Measurements from ENCODE around the gene ELP6. TPM values are rescaled to one million over a fixed set of nuclear protein-coding genes. Genes with fewer than 3 reads are reported as not detected.
"Not testable (repeated sequence)": the region's sequence is repeated elsewhere in the genome, so short reads cannot be mapped to it uniquely, and the experiment has no call there.

The ELP6 gene
- total and polyA plus RNA-seq, 4 donors: 32.9 to 61.9 (median 51.7) TPM

GRCh38 chr3:47515864-47516319 lies 2.4 kb upstream of the ELP6 start:
- Histone ChIP-seq H3K36me3 (ENCODE audit: control insufficient read depth, insufficient read depth, low read length) (peaks cover under 1% of the 10 kb centered on the region), H3K9me3 (ENCODE audit: control insufficient read depth, insufficient read depth, low read length) (no peaks in the 10 kb centered on the region), H3K4me1 (ENCODE audit: control insufficient read depth, insufficient read depth, low read length) (peaks cover 17% of the 10 kb centered on the region), H3K27ac (ENCODE audit: low read depth, low read length) (no peak overlapping the region), H3K4me3 (ENCODE audit: low read depth, low read length) (no peak overlapping the region), H3K27me3 (ENCODE audit: control insufficient read depth, insufficient read depth, low read length) (no peaks in the 10 kb centered on the region)
- 20% methylated on average over 1 of the region's 5 CpGs for WGBS (ENCODE audit: insufficient coverage)
- DNase-seq (ENCODE audit: low read depth in 4 of 6, low spot score in 6 of 6): peak in 1 of 6 donors; percentile 26

GRCh38 chr3:47515100-47515499 lies 1.6 kb upstream of the ELP6 start:
- WGBS (ENCODE audit: insufficient coverage): 74% methylated on average over 5 of the region's 5 CpGs
- DNase-seq (ENCODE audit: low read depth in 4 of 6, low spot score in 6 of 6): no peak

GRCh38 chr3:47512416-47513124 lies 942 bp downstream of the ELP6 start:
- peak in 3 of 6 donors; percentile 5 to 57 (median 54) for DNase-seq (ENCODE audit: low read depth in 4 of 6, low spot score in 6 of 6)
- peak overlapping the region; percentile 99 for H3K4me3 ChIP-seq (ENCODE audit: low read depth, low read length)
- H3K36me3 ChIP-seq (ENCODE audit: control insufficient read depth, insufficient read depth, low read length): peaks cover 27% of the 10 kb centered on the region
- peak overlapping the region; percentile 100 for H3K27ac ChIP-seq (ENCODE audit: low read depth, low read length)
- H3K9me3 ChIP-seq (ENCODE audit: control insufficient read depth, insufficient read depth, low read length): no peaks in the 10 kb centered on the region
- no peaks in the 10 kb centered on the region for H3K27me3 ChIP-seq (ENCODE audit: control insufficient read depth, insufficient read depth, low read length)
- 3% methylated on average over 28 of the region's 36 CpGs for WGBS (ENCODE audit: insufficient coverage)
- H3K4me1 ChIP-seq (ENCODE audit: control insufficient read depth, insufficient read depth, low read length): peaks cover 17% of the 10 kb centered on the region

More at GRCh38 chr3:47515100-47515499, 1.6 kb upstream of the ELP6 start:
- H3K4me3 ChIP-seq (ENCODE audit: low read depth, low read length): no peak overlapping the region
- H3K27ac ChIP-seq (ENCODE audit: low read depth, low read length): no peak overlapping the region
- H3K36me3 ChIP-seq (ENCODE audit: control insufficient read depth, insufficient read depth, low read length): peaks cover 6% of the 10 kb centered on the region
- H3K27me3 ChIP-seq (ENCODE audit: control insufficient read depth, insufficient read depth, low read length): no peaks in the 10 kb centered on the region
- H3K4me1 ChIP-seq (ENCODE audit: control insufficient read depth, insufficient read depth, low read length): peaks cover 17% of the 10 kb centered on the region
- H3K9me3 ChIP-seq (ENCODE audit: control insufficient read depth, insufficient read depth, low read length): no peaks in the 10 kb centered on the region

GRCh38 chr3:47505267-47505666 lies 8.2 kb downstream of the ELP6 start:
- not testable (repeated sequence) for H3K4me1 ChIP-seq (ENCODE audit: control insufficient read depth, insufficient read depth, low read length); DNase-seq (ENCODE audit: low read depth in 4 of 6, low spot score in 6 of 6); H3K9me3 ChIP-seq (ENCODE audit: control insufficient read depth, insufficient read depth, low read length); H3K27ac ChIP-seq (ENCODE audit: low read depth, low read length); H3K27me3 ChIP-seq (ENCODE audit: control insufficient read depth, insufficient read depth, low read length); H3K4me3 ChIP-seq (ENCODE audit: low read depth, low read length)
- H3K36me3 ChIP-seq (ENCODE audit: control insufficient read depth, insufficient read depth, low read length): peaks cover 75% of the 10 kb centered on the region
- WGBS (ENCODE audit: insufficient coverage): 100% methylated on average over 2 of the region's 6 CpGs

GRCh38 chr3:47504113-47504512 lies 9.4 kb downstream of the ELP6 start:
- WGBS (ENCODE audit: insufficient coverage): 89% methylated on average over 7 of the region's 7 CpGs
- H3K4me1 ChIP-seq (ENCODE audit: control insufficient read depth, insufficient read depth, low read length): no peaks in the 10 kb centered on the region
- H3K9me3 ChIP-seq (ENCODE audit: control insufficient read depth, insufficient read depth, low read length): no peaks in the 10 kb centered on the region
- DNase-seq (ENCODE audit: low read depth in 4 of 6, low spot score in 6 of 6): no peak
- peaks cover 74% of the 10 kb centered on the region for H3K36me3 ChIP-seq (ENCODE audit: control insufficient read depth, insufficient read depth, low read length)
- H3K27ac ChIP-seq (ENCODE audit: low read depth, low read length): no peak overlapping the region
- no peaks in the 10 kb centered on the region for H3K27me3 ChIP-seq (ENCODE audit: control insufficient read depth, insufficient read depth, low read length)
- H3K4me3 ChIP-seq (ENCODE audit: low read depth, low read length): no peak overlapping the region

- H3K4me3 ChIP-seq (ENCODE audit: low read depth, low read length): no peak overlapping the region
- no peaks in the 10 kb centered on the region for H3K27me3 ChIP-seq (ENCODE audit: control insufficient read depth, insufficient read depth, low read length)
- no peak overlapping the region for H3K27ac ChIP-seq (ENCODE audit: low read depth, low read length)
- H3K4me1 ChIP-seq (ENCODE audit: control insufficient read depth, insufficient read depth, low read length): no peaks in the 10 kb centered on the region
- H3K9me3 ChIP-seq (ENCODE audit: control insufficient read depth, insufficient read depth, low read length): no peaks in the 10 kb centered on the region
- DNase-seq (ENCODE audit: low read depth in 4 of 6, low spot score in 6 of 6): no peak
- WGBS (ENCODE audit: insufficient coverage): 86% methylated on average over 2 of the region's 2 CpGs
- peaks cover 75% of the 10 kb centered on the region for H3K36me3 ChIP-seq (ENCODE audit: control insufficient read depth, insufficient read depth, low read length)
These were observed 10.5 kb downstream of the ELP6 start for GRCh38 chr3:47503033-47503432.

- peak overlapping the region; percentile 3 for H3K27ac ChIP-seq (ENCODE audit: low read depth, low read length)
- no peaks in the 10 kb centered on the region for H3K9me3 ChIP-seq (ENCODE audit: control insufficient read depth, insufficient read depth, low read length)
- H3K36me3 ChIP-seq (ENCODE audit: control insufficient read depth, insufficient read depth, low read length): peaks cover 65% of the 10 kb centered on the region
- no peaks in the 10 kb centered on the region for H3K4me1 ChIP-seq (ENCODE audit: control insufficient read depth, insufficient read depth, low read length)
- no peak overlapping the region for H3K4me3 ChIP-seq (ENCODE audit: low read depth, low read length)
- no peaks in the 10 kb centered on the region for H3K27me3 ChIP-seq (ENCODE audit: control insufficient read depth, insufficient read depth, low read length)
- DNase-seq (ENCODE audit: low read depth in 4 of 6, low spot score in 6 of 6): no peak
These were observed 16.6 kb downstream of the ELP6 start for GRCh38 chr3:47496892-47497291.

- peak in 2 of 6 donors; percentile 5 to 63 for DNase-seq (ENCODE audit: low read depth in 4 of 6, low spot score in 6 of 6)
- peak overlapping the region; percentile 67 for H3K27ac ChIP-seq (ENCODE audit: low read depth, low read length)
- H3K9me3 ChIP-seq (ENCODE audit: control insufficient read depth, insufficient read depth, low read length): no peaks in the 10 kb centered on the region
- peaks cover 64% of the 10 kb centered on the region for H3K36me3 ChIP-seq (ENCODE audit: control insufficient read depth, insufficient read depth, low read length)
- H3K4me3 ChIP-seq (ENCODE audit: low read depth, low read length): no peak overlapping the region
- WGBS (ENCODE audit: insufficient coverage): 70% methylated on average over 4 of the region's 8 CpGs
- no peaks in the 10 kb centered on the region for H3K4me1 ChIP-seq (ENCODE audit: control insufficient read depth, insufficient read depth, low read length)
- no peaks in the 10 kb centered on the region for H3K27me3 ChIP-seq (ENCODE audit: control insufficient read depth, insufficient read depth, low read length)
These were observed 17.6 kb downstream of the ELP6 start for GRCh38 chr3:47495886-47496285.

- Histone ChIP-seq H3K4me3 (ENCODE audit: low read depth, low read length) (no peak overlapping the region), H3K9me3 (ENCODE audit: control insufficient read depth, insufficient read depth, low read length) (no peaks in the 10 kb centered on the region), H3K27me3 (ENCODE audit: control insufficient read depth, insufficient read depth, low read length) (no peaks in the 10 kb centered on the region), H3K27ac (ENCODE audit: low read depth, low read length) (peak overlapping the region; percentile 57), H3K4me1 (ENCODE audit: control insufficient read depth, insufficient read depth, low read length) (no peaks in the 10 kb centered on the region), H3K36me3 (ENCODE audit: control insufficient read depth, insufficient read depth, low read length) (peaks cover 57% of the 10 kb centered on the region)
- no peak for DNase-seq (ENCODE audit: low read depth in 4 of 6, low spot score in 6 of 6)
- 100% methylated on average over 3 of the region's 4 CpGs for WGBS (ENCODE audit: insufficient coverage)
These were observed 18.4 kb downstream of the ELP6 start for GRCh38 chr3:47495111-47495510.

GRCh38 chr3:47491777-47492176 lies 21.7 kb downstream of the ELP6 start:
- Histone ChIP-seq H3K27me3 (ENCODE audit: control insufficient read depth, insufficient read depth, low read length) (no peaks in the 10 kb centered on the region), H3K27ac (ENCODE audit: low read depth, low read length) (no peak overlapping the region), H3K4me3 (ENCODE audit: low read depth, low read length) (no peak overlapping the region), H3K36me3 (ENCODE audit: control insufficient read depth, insufficient read depth, low read length) (peaks cover 37% of the 10 kb centered on the region), H3K4me1 (ENCODE audit: control insufficient read depth, insufficient read depth, low read length) (no peaks in the 10 kb centered on the region), H3K9me3 (ENCODE audit: control insufficient read depth, insufficient read depth, low read length) (no peaks in the 10 kb centered on the region)
- WGBS (ENCODE audit: insufficient coverage): 83% methylated on average over 12 of the region's 12 CpGs
- DNase-seq (ENCODE audit: low read depth in 4 of 6, low spot score in 6 of 6): no peak

Data from spinal cord (tissue), 10 donors.